Measurements from ENCODE around the gene WHAMM.

The WHAMM gene

GRCh38 chr15:82870727-82871320, 61.4 kb downstream of the WHAMM start:
- DNase-seq = no peak

GRCh38 chr15:82871358-82871757, 61.9 kb downstream of the WHAMM start:
- no peak for DNase-seq

- no peak for DNase-seq
Measured at GRCh38 chr15:82871832-82872484, 62.5 kb downstream of the WHAMM start.

- DNase-seq = no peak
Measured at GRCh38 chr15:82873000-82873680, 63.7 kb downstream of the WHAMM start.

- no peak for DNase-seq
Measured at GRCh38 chr15:82874267-82874666, 64.8 kb downstream of the WHAMM start.

- no peak for DNase-seq
Measured at GRCh38 chr15:82874961-82875360, 65.5 kb downstream of the WHAMM start.

- DNase-seq = peak; percentile 40
Measured at GRCh38 chr15:82875411-82876003, 66.1 kb downstream of the WHAMM start.

GRCh38 chr15:82877825-82878224, 68.4 kb downstream of the WHAMM start:
- DNase-seq = no peak

GRCh38 chr15:82878325-82878724, 68.9 kb downstream of the WHAMM start:
- DNase-seq = no peak

GRCh38 chr15:82880704-82881103, 71.3 kb downstream of the WHAMM start:
- DNase-seq = no peak

GRCh38 chr15:82881747-82882146, 72.3 kb downstream of the WHAMM start:
- no peak for DNase-seq

GRCh38 chr15:82882273-82882928, 73.0 kb downstream of the WHAMM start:
- DNase-seq = no peak

All from fibroblast of skin of scalp (primary cell).